Mesendoderm (in vitro differentiated cells): Measurements from ENCODE around the gene MAT2A.

Experiments used
- DNase-seq: peaks from one replicate; pipeline ENCODE4 v3.0.0; 2013
- H2AK5ac ChIP-seq: 2 replicates; pipeline ENCODE4 v1.6.1; 2013; ENCODE audit warnings: low read length, inconsistent platforms
- H2BK120ac ChIP-seq: 2 replicates; pipeline ENCODE4 v1.6.1; 2013; ENCODE audit warnings: low read depth, mild to moderate bottlenecking, low read length, moderate library complexity, mixed read lengths
- H2BK15ac ChIP-seq: replicated peaks from 2 replicates; pipeline ENCODE4 v1.6.1; 2013; ENCODE audit warnings: low read depth, mild to moderate bottlenecking, moderate library complexity
- H2BK5ac ChIP-seq: 2 replicates; pipeline ENCODE4 v1.6.1; 2013; ENCODE audit warnings: low read length, inconsistent platforms
- H3K18ac ChIP-seq: 2 replicates; pipeline ENCODE4 v1.6.1; 2013; ENCODE audit warnings: mild to moderate bottlenecking, low read length, mixed read lengths
- H3K23ac ChIP-seq: one replicate; pipeline ENCODE4 v1.6.1; 2013; ENCODE audit warnings: low read length
- H3K27ac ChIP-seq: 2 replicates; pipeline ENCODE4 v1.5.1; 2013; ENCODE audit warnings: low read depth, mild to moderate bottlenecking, inconsistent platforms, low read length, moderate library complexity
- H3K27me3 ChIP-seq: 2 replicates; pipeline ENCODE4 v1.6.1; 2013; ENCODE audit warnings: low read length, control low read depth, mild to moderate bottlenecking, inconsistent platforms; ENCODE audit not compliant: insufficient read depth, poor library complexity
- H3K36me3 ChIP-seq: 2 replicates; pipeline ENCODE4 v1.6.1; 2013; ENCODE audit warnings: low read length, inconsistent platforms; ENCODE audit not compliant: control insufficient read depth, insufficient read depth
- H3K4ac ChIP-seq: one replicate; pipeline ENCODE4 v1.6.1; 2013; ENCODE audit warnings: low read depth, mild to moderate bottlenecking, low read length, moderate library complexity
- H3K4me1 ChIP-seq: 2 replicates; pipeline ENCODE4 v1.6.1; 2013; ENCODE audit warnings: low read depth, low read length, inconsistent platforms; ENCODE audit not compliant: control insufficient read depth
- H3K4me2 ChIP-seq: 2 replicates; pipeline ENCODE4 v1.6.1; 2013; ENCODE audit warnings: low read length
- H3K4me3 ChIP-seq: 2 replicates; pipeline ENCODE4 v1.5.1; 2013; ENCODE audit warnings: mild to moderate bottlenecking, low read length
- H3K56ac ChIP-seq: one replicate; pipeline ENCODE4 v1.6.1; 2013; ENCODE audit warnings: low read length
- H3K79me1 ChIP-seq: 2 replicates; pipeline ENCODE4 v1.6.1; 2013; ENCODE audit warnings: low read length, inconsistent platforms
- H3K79me2 ChIP-seq: 2 replicates; pipeline ENCODE4 v1.6.1; 2013; ENCODE audit warnings: mild to moderate bottlenecking, low read length; ENCODE audit not compliant: control insufficient read depth, insufficient read depth
- H3K9ac ChIP-seq: 2 replicates; pipeline ENCODE4 v1.6.1; 2013; ENCODE audit warnings: low read length, inconsistent platforms
- H4K5ac ChIP-seq: one replicate; pipeline ENCODE4 v1.6.1; 2013; ENCODE audit warnings: low read length
- H4K8ac ChIP-seq: one replicate; pipeline ENCODE4 v1.6.1; 2013; ENCODE audit warnings: low read depth, mild to moderate bottlenecking, control low read depth, low read length, moderate library complexity
- WGBS: extraction: QIAGEN DNeasy Blood & Tissue Kit; methylation state at CpG from one replicate; pipeline ENCODE4 v1.1.7; 2013; ENCODE audit warnings: low lambda C conversion rate, missing lambda C conversion rate; ENCODE audit not compliant: insufficient coverage; ENCODE audit errors: extremely low coverage; 5-methylcytosine and 5-hydroxymethylcytosine counted together

The MAT2A gene

DNA sequence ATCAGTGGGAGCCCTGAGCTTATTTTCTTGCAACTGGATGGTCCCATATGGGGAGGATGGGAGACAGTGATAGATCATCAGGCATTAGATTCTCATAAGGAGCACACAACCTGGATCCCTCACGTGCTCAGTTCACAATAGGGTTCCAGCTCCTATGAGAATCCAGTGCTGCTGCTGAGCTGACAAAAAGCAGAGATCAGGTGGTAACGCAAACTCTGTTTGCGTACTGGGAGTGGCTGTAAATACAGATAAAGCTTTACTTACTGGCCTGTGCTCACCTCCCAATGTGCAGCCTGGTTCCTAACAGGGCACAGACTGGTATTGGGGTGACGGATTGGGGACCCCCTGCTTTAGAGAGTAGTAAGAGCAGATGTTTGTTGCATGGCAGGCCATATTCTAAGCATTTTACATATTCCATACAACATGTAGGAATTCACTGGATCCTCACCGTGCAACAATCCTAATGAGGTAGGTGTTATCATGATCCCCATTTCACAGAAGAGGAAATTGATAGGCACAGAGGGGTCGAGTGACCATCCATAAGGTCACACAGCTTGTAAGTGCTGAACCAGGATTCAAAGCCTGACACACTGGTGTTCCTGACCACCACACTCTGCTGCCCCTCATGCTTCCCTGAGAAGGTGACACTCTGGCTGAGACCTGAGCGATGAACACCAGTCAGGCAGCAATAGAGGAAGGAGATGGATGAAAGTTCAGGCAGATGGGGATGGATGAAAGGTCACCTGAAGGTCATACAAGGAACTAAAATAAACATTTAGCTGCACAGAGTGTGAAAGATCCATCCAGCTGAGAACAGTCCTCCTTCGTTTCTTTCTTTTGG lies 15.7 kb upstream of the MAT2A start:
- no peak overlapping the region for H3K23ac ChIP-seq
- H2AK5ac ChIP-seq, result no peak overlapping the region
- no peak overlapping the region for H3K4ac ChIP-seq
- H3K4me3 ChIP-seq, result no peak overlapping the region
- no CpG with 5 or more reads among the region's 8 CpGs for WGBS
- H4K8ac ChIP-seq, result no peak overlapping the region
- peaks cover 6% of the 10 kb centered on the region for H3K4me1 ChIP-seq
- H3K9ac ChIP-seq, result no peak overlapping the region
- no peak overlapping the region for H3K27ac ChIP-seq
- H3K79me1 ChIP-seq, result no peaks in the 10 kb centered on the region
- no peaks in the 10 kb centered on the region for H3K79me2 ChIP-seq
- H3K56ac ChIP-seq, result no peak overlapping the region
- H2BK15ac ChIP-seq, result no peak overlapping the region
- H4K5ac ChIP-seq, result no peak overlapping the region
- H3K36me3 ChIP-seq, result no peaks in the 10 kb centered on the region
- DNase-seq, result no peak
- H3K18ac ChIP-seq, result no peak overlapping the region
- H2BK5ac ChIP-seq, result no peak overlapping the region
- no peak overlapping the region for H3K4me2 ChIP-seq
- H2BK120ac ChIP-seq, result no peak overlapping the region
- H3K27me3 ChIP-seq, result no peaks in the 10 kb centered on the region

DNA sequence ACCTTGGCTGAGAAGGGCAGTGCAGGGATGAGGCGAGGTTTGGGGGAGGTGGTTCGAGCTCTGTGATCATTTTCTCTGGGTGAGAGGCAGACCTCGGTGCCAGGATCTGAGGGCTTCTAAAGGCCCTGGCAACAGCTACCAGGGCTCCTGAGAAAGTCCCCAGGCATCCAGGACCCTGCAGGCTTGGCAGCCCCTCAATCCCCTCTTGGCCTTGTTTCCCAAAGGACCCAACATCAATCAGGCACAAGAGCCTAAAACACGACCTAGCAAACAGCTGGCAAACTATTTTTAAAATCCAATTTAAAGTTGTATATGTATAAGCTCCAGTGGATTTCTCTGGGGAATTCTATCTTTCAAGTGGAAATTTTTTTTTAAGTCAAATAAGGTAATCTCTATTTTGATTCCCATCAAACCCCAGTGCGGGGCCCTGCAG lies 15.0 kb upstream of the MAT2A start:
- no peak overlapping the region for H4K8ac ChIP-seq
- no CpG with 5 or more reads among the region's 5 CpGs for WGBS
- no peaks in the 10 kb centered on the region for H3K79me2 ChIP-seq
- H3K23ac ChIP-seq, result no peak overlapping the region
- H3K36me3 ChIP-seq, result no peaks in the 10 kb centered on the region
- H2AK5ac ChIP-seq, result no peak overlapping the region
- no peak overlapping the region for H2BK5ac ChIP-seq
- H3K79me1 ChIP-seq, result no peaks in the 10 kb centered on the region
- no peak overlapping the region for H3K4ac ChIP-seq
- no peak overlapping the region for H4K5ac ChIP-seq
- no peak overlapping the region for H3K4me2 ChIP-seq
- H3K9ac ChIP-seq, result no peak overlapping the region
- DNase-seq, result no peak
- H3K18ac ChIP-seq, result peak overlapping the region; percentile 10
- H2BK120ac ChIP-seq, result no peak overlapping the region
- no peak overlapping the region for H2BK15ac ChIP-seq
- no peak overlapping the region for H3K4me3 ChIP-seq
- H3K4me1 ChIP-seq, result peaks cover 6% of the 10 kb centered on the region
- no peaks in the 10 kb centered on the region for H3K27me3 ChIP-seq
- no peak overlapping the region for H3K27ac ChIP-seq
- peak overlapping the region; percentile 71 for H3K56ac ChIP-seq

DNA sequence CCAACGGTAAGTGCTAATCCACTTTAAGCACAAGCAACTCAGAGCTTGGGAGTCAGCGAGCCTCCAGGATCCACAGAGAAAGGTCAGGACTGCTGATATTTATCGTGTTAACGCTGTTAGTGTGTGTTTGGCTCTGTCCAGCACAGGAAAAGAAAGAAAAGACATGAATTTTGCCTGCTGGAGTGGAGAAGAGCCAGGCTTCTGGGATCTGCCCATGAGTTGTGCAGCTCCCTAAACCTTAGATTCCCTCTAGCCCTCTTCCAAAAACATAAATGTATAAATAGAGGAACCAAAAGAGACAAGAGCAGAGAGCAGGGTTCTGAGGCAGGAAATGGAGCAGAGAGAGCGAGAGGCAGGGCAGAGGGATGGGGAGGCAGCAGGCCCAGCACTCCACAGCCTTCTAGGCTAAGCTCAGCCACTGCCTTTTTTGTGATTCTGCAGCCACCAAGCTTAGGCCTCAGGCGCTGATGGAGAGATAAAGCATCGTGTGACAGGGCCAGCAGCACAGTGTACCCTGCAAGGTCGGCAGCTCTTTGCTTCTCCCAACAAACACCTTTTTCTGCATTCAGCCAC lies 14.5 kb upstream of the MAT2A start:
- H2AK5ac ChIP-seq, result no peak overlapping the region
- H3K79me2 ChIP-seq, result no peaks in the 10 kb centered on the region
- no CpG with 5 or more reads among the region's 8 CpGs for WGBS
- no peak overlapping the region for H3K4me3 ChIP-seq
- H3K18ac ChIP-seq, result peak overlapping the region; percentile 10
- H3K4me1 ChIP-seq, result peaks cover 6% of the 10 kb centered on the region
- peak overlapping the region; percentile 71 for H3K56ac ChIP-seq
- DNase-seq, result peak; percentile 89
- no peak overlapping the region for H4K5ac ChIP-seq
- no peak overlapping the region for H2BK15ac ChIP-seq
- no peak overlapping the region for H2BK120ac ChIP-seq
- no peak overlapping the region for H3K4ac ChIP-seq
- no peak overlapping the region for H3K4me2 ChIP-seq
- no peaks in the 10 kb centered on the region for H3K27me3 ChIP-seq
- H4K8ac ChIP-seq, result no peak overlapping the region
- H2BK5ac ChIP-seq, result no peak overlapping the region
- no peaks in the 10 kb centered on the region for H3K36me3 ChIP-seq
- H3K23ac ChIP-seq, result no peak overlapping the region
- peak overlapping the region; percentile 35 for H3K9ac ChIP-seq
- H3K79me1 ChIP-seq, result no peaks in the 10 kb centered on the region
- peak overlapping the region; percentile 29 for H3K27ac ChIP-seq

DNA sequence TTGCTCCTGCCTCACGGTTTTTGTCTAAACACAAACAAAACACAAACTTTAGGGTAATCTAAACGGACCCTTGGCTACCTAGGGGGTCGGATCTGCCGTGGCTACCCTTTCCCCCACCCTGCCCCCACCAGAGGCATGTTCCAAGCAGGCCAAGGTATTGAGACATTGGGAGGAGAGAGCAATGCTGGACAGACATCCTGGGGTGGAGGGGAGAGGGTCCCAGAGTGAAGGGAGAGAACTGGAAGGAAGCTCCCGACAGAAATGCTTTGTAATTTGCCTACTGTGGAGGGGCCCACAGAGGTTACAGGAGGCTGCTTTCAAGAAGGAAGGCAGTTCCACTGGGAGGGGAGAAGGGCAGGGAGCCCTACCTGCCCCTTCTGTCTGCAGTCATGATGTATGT lies 13.9 kb upstream of the MAT2A start:
- H3K79me2 ChIP-seq, result no peaks in the 10 kb centered on the region
- H2AK5ac ChIP-seq, result no peak overlapping the region
- H3K18ac ChIP-seq, result no peak overlapping the region
- no peak overlapping the region for H3K27ac ChIP-seq
- no peak overlapping the region for H2BK15ac ChIP-seq
- no peak overlapping the region for H3K4me3 ChIP-seq
- no peaks in the 10 kb centered on the region for H3K79me1 ChIP-seq
- no peaks in the 10 kb centered on the region for H3K36me3 ChIP-seq
- no peak overlapping the region for H3K4ac ChIP-seq
- WGBS, result no CpG with 5 or more reads among the region's 5 CpGs
- DNase-seq, result no peak
- no peaks in the 10 kb centered on the region for H3K27me3 ChIP-seq
- H3K4me1 ChIP-seq, result peaks cover 6% of the 10 kb centered on the region
- no peak overlapping the region for H2BK120ac ChIP-seq
- H4K5ac ChIP-seq, result no peak overlapping the region
- no peak overlapping the region for H3K4me2 ChIP-seq
- H3K9ac ChIP-seq, result peak overlapping the region; percentile 30
- no peak overlapping the region for H4K8ac ChIP-seq
- no peak overlapping the region for H2BK5ac ChIP-seq
- no peak overlapping the region for H3K23ac ChIP-seq
- H3K56ac ChIP-seq, result peak overlapping the region; percentile 59

DNA sequence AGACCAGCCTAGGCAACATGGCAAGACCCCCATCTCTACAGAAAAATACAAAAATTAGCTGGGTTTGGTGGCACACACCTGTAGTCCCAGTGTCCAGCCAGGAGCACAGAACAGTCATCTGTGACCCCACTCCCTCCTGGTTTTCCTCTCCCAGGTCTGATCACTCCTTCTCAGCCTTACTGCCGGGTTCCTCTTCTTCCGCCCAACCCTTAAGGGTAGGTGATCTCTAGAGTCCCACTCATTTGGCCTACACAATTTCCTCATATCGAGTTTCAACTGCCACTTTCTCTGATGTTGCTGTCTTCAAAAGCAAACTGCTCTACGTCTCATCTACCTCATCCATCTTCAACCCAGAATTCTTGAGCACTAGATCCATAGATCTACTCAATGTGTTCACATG lies 13.4 kb upstream of the MAT2A start:
- Histone ChIP-seq H2AK5ac (no peak overlapping the region), H3K27ac (no peak overlapping the region), H3K4ac (no peak overlapping the region), H3K9ac (no peak overlapping the region), H3K36me3 (no peaks in the 10 kb centered on the region), H2BK15ac (no peak overlapping the region), H3K56ac (peak overlapping the region; percentile 59), H4K8ac (no peak overlapping the region), H2BK120ac (no peak overlapping the region), H3K4me1 (peaks cover 6% of the 10 kb centered on the region), H3K18ac (no peak overlapping the region), H2BK5ac (no peak overlapping the region), H3K23ac (no peak overlapping the region), H4K5ac (no peak overlapping the region), H3K4me3 (no peak overlapping the region), H3K27me3 (no peaks in the 10 kb centered on the region), H3K4me2 (no peak overlapping the region), H3K79me1 (no peaks in the 10 kb centered on the region), H3K79me2 (no peaks in the 10 kb centered on the region)
- WGBS, result no CpG with 5 or more reads among the region's 4 CpGs
- no peak for DNase-seq
